Stimulated activated memory B cell treated with anti-CD40 and anti-IgM and Interleukin-4, amounts not matched to agents 10 μg/mL and 1 μg/mL and 100 μg/mL, for 72 hours (primary cell): Measurements from ENCODE around the gene FCGR3B.
"Not testable (repeated sequence)": the region's sequence is repeated elsewhere in the genome, so short reads cannot be mapped to it uniquely, and the experiment has no call there.

ENCODE experiments used
- ATAC-seq: fragments of 150-1000 bp; cut with Tn5 transposase; 2 replicates; pipeline ENCODE4 v1.10.0; 2021
- H3K27ac Mint-ChIP-seq: one replicate; pipeline ENCODE4 v1.8.0; 2022; ENCODE audit warnings: mild to moderate bottlenecking, mixed read lengths
- H3K27me3 Mint-ChIP-seq: one replicate; pipeline ENCODE4 v1.8.0; 2022; ENCODE audit warnings: mixed read lengths
- H3K36me3 Mint-ChIP-seq: one replicate; pipeline ENCODE4 v1.8.0; 2022; ENCODE audit warnings: mixed read lengths
- H3K4me1 Mint-ChIP-seq: one replicate; pipeline ENCODE4 v1.8.0; 2022; ENCODE audit warnings: mixed read lengths
- H3K4me3 Mint-ChIP-seq: one replicate; pipeline ENCODE4 v1.8.0; 2022; ENCODE audit warnings: mild to moderate bottlenecking, moderate library complexity, mixed read lengths
- H3K9me3 Mint-ChIP-seq: one replicate; pipeline ENCODE4 v1.8.0; 2022; ENCODE audit warnings: mixed read lengths

The FCGR3B gene

DNA sequence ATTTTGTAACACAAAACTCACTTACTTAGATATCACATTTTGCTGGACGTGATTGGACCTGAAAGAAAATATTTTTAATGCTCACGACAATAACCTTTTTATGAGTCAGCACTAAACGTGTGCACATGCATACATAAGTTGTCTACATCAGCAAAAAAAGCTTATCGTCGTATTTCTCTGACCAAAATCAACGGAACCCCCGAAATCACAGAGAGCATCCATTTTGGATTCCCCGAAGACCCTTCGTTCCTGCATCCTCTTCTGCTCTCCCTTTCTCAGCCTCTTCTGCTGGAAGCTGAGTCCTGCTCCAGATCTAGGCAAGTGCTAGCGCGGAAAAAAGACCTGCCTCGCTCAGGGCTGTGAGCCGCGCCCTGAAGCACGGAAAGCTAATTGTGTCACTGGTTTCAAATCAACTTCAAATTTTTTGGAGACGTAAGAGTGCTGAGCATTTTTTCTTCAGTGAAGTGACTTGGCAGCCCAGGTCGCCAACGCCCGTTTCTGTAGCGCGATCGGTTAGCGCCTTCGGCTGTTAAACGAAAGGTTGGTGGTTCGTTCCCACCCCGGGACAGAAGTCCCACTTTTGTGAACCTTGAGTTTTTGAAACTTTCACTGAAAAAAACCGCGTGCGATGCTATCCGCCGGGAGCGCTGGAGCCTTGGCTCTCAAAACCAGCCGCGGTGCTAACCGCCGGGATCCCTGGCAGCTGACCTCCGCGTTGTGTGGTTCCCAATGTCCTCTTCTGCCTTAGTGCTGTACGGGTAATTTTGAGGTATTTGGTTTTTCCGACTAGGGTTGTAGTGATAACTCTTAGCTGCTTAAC, 9.6 kb downstream of the FCGR3B start:
- not testable (repeated sequence) for H3K9me3 Mint-ChIP-seq, H3K27me3 Mint-ChIP-seq, H3K36me3 Mint-ChIP-seq
- Mint-ChIP-seq H3K4me3 (peak overlapping the region; percentile 88), H3K4me1 (peaks cover 24% of the 10 kb centered on the region), H3K27ac (peak overlapping the region; percentile 71)
- peak; percentile 78 for ATAC-seq

DNA sequence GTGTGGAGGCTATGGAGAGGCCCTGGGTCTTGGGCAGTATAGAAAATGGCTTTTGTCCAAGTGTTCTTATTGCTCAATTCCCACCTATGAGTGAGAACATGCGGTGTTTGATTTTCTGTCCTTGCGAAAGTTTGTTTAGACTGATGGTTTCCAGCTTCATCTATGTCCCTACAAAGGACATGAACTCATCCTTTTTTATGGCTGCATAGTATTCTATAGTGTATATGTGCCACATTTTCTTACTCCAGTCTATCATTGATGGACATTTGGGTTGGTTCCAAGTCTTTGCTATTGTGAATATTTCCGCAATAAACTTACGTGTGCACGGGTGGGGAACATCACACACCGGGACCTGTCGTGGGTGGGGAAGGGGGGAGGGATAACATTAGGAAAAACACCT, 10.6 kb downstream of the FCGR3B start:
- H3K9me3 Mint-ChIP-seq, H3K27me3 Mint-ChIP-seq, H3K4me3 Mint-ChIP-seq, ATAC-seq, H3K36me3 Mint-ChIP-seq, H3K27ac Mint-ChIP-seq: not testable (repeated sequence)
- peaks cover 24% of the 10 kb centered on the region for H3K4me1 Mint-ChIP-seq

DNA sequence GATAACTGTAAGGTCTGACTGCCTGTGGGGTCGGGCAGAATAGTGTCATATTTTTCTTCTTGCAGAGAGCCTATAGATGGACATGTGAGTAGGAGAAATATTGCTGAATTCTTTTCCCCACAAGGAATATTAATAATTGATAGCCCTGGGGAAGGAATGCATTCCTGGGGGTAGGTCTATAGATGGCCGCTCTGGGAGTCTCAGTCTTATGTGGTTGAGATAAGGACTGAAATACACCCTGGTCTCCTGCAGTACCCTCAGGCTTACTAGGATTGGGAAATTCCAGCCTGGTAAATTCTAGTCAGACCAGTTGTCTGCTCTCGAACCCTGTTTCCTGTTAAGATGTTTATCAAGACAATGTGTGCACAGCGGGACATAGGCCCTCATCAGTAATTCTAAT, 12.5 kb downstream of the FCGR3B start:
- H3K4me1 Mint-ChIP-seq, result peaks cover 21% of the 10 kb centered on the region
- not testable (repeated sequence) for H3K9me3 Mint-ChIP-seq, ATAC-seq, H3K4me3 Mint-ChIP-seq, H3K27ac Mint-ChIP-seq, H3K27me3 Mint-ChIP-seq, H3K36me3 Mint-ChIP-seq

DNA sequence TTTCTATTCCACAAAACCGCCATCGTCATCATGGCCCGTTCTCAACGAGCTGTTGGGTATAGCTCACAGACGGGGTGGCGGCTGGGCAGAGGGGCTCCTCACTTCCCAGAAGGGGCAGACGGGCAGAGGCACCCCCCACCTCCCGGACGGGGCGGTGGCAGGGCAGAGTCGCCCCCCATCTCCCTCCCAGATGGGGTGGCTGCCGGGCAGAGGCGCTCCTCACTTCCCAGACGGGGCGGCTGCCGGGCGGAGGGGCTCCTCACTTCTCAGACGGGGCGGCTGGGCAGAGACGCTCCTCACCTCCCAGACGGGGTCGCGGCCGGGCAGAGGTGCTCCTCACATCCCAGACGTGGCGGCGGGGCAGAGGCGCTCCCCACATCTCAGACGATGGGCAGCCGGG, 14.6 kb downstream of the FCGR3B start:
- not testable (repeated sequence) for H3K9me3 Mint-ChIP-seq, ATAC-seq, H3K36me3 Mint-ChIP-seq, H3K4me1 Mint-ChIP-seq, H3K4me3 Mint-ChIP-seq, H3K27me3 Mint-ChIP-seq, H3K27ac Mint-ChIP-seq

DNA sequence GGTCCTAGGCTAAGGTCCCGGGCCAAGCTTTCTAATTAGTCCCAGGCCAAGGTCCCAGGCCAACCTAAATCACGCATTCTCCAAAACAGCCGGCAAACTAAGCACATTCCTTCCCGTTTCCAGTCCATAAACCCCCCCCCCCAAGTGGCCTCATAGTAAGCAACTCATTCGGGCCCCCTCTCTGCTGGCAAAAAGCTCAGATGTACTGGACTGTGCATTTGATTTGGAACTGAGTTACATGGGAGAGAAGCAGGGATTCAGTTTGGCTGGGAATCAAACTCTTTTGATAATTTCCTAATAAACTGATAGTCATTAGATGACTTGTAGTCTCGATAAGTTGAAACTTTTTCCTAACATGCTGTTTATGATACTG, 17.8 kb downstream of the FCGR3B start:
- ATAC-seq, H3K27me3 Mint-ChIP-seq: not testable (repeated sequence)

DNA sequence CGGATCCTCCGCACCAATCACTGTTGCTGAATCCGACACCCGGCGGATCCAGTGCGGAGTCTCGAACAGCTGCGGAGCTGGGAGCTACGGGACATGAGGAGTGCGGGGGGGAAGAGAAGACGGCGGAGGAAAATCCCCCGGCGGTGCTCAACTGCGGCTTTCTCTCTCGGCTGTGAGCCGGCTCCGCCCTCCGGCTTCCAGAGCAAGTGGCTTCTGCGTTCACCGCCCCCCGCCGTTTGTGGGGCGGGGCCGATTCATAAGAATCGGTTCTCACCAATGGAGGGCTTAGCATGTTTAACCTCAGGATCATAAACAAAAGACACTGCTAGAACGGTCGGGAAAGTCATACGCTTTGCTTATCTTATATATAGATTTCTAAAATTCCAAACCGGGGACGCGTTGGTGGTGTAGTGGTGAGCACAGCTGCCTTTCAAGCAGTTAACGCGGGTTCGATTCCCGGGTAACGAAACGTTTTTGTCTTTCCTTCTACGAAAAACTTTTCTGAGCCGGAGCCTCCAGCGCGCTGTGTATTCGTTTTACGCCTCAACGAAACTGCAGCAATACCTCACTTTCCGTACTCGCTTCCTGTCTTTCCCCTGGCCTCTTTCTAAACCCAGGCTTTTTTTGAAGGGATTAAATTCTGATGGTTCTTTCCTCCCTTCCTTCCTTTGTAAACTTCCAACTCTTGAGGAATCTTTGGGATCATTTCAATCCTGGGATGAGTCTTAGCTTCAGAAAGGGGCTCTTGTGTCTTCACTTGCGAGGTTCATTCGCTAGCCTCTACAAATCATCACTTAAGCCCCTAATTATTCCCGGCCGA, 18.4 kb downstream of the FCGR3B start:
- Mint-ChIP-seq H3K4me3 (peak overlapping the region; percentile 87), H3K27ac (peak overlapping the region; percentile 86)
- not testable (repeated sequence) for H3K9me3 Mint-ChIP-seq, H3K27me3 Mint-ChIP-seq, H3K36me3 Mint-ChIP-seq, H3K4me1 Mint-ChIP-seq
- peak; percentile 94 for ATAC-seq

More for the DNA sequence above, 17.8 kb downstream of the FCGR3B start:
- H3K27ac Mint-ChIP-seq, result peak overlapping the region; percentile 86
- not testable (repeated sequence) for H3K4me1 Mint-ChIP-seq, H3K36me3 Mint-ChIP-seq, H3K9me3 Mint-ChIP-seq
- peak overlapping the region; percentile 87 for H3K4me3 Mint-ChIP-seq

DNA sequence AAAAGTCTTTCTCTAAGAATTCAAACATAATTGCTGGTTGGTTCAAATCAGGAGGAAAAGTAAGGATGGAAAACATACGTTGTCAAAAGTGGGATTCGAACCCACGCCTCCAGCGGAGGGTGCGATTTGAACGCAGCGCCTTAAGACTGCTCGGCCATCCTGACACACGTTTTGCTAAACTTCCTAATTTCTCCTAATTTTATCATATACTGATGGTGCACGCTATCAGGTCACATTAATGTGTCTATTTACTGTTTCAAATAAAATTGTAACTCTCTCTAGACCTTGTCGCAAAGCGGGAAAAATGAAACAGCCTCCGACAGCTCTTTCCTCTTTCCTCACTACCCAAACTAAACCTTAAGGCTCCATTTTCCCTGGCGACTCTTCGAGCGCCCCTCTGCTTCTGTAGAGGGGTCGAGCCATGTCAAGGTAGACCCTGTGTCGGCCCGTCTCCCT, 19.1 kb downstream of the FCGR3B start:
- H3K27me3 Mint-ChIP-seq, H3K4me1 Mint-ChIP-seq, H3K9me3 Mint-ChIP-seq, H3K36me3 Mint-ChIP-seq: not testable (repeated sequence)
- peak overlapping the region; percentile 86 for H3K27ac Mint-ChIP-seq
- peak overlapping the region; percentile 87 for H3K4me3 Mint-ChIP-seq
- ATAC-seq, result peak; percentile 17

DNA sequence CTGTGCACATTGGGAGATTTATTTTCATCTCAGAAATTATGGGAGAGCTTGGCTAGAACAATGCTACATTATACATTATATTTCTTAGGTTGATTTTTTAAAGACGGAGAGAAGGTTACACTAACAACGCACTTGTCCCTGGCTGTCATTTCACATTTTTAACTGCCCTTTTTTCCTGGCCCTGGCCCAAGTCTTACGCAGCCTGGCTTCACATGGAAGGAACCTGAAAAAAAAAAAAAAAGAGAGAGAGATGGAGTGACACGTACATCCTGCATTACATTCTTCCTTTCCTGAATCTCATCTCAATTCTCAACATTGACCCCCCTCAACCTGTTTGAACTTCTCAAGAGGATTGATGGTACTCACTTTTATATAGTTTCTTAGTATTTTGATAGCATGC, 20.8 kb downstream of the FCGR3B start:
- H3K9me3 Mint-ChIP-seq, H3K27me3 Mint-ChIP-seq, ATAC-seq, H3K36me3 Mint-ChIP-seq, H3K4me1 Mint-ChIP-seq, H3K4me3 Mint-ChIP-seq, H3K27ac Mint-ChIP-seq: not testable (repeated sequence)

DNA sequence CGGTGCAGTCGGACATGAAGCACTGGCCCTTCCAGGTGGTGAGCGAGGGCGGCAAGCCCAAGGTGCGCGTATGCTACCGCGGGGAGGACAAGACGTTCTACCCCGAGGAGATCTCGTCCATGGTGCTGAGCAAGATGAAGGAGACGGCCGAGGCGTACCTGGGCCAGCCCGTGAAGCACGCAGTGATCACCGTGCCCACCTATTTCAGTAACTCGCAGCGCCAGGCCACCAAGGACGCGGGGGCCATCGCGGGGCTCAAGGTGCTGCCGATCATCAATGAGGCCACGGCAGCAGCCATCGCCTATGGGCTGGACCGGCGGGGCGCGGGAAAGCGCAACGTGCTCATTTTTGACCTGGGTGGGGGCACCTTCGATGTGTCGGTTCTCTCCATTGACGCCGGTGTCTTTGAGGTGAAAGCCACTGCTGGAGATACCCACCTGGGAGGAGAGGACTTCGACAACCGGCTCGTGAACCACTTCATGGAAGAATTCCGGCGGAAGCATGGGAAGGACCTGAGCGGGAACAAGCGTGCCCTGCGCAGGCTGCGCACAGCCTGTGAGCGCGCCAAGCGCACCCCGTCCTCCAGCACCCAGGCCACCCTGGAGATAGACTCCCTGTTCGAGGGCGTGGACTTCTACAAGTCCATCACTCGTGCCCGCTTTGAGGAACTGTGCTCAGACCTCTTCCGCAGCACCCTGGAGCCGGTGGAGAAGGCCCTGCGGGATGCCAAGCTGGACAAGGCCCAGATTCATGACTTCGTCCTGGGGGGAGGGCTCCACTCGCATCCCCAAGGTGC, 24.2 kb downstream of the FCGR3B start:
- ATAC-seq, H3K4me1 Mint-ChIP-seq, H3K4me3 Mint-ChIP-seq, H3K27ac Mint-ChIP-seq, H3K27me3 Mint-ChIP-seq, H3K9me3 Mint-ChIP-seq: not testable (repeated sequence)
- H3K36me3 Mint-ChIP-seq, result peaks cover 11% of the 10 kb centered on the region

DNA sequence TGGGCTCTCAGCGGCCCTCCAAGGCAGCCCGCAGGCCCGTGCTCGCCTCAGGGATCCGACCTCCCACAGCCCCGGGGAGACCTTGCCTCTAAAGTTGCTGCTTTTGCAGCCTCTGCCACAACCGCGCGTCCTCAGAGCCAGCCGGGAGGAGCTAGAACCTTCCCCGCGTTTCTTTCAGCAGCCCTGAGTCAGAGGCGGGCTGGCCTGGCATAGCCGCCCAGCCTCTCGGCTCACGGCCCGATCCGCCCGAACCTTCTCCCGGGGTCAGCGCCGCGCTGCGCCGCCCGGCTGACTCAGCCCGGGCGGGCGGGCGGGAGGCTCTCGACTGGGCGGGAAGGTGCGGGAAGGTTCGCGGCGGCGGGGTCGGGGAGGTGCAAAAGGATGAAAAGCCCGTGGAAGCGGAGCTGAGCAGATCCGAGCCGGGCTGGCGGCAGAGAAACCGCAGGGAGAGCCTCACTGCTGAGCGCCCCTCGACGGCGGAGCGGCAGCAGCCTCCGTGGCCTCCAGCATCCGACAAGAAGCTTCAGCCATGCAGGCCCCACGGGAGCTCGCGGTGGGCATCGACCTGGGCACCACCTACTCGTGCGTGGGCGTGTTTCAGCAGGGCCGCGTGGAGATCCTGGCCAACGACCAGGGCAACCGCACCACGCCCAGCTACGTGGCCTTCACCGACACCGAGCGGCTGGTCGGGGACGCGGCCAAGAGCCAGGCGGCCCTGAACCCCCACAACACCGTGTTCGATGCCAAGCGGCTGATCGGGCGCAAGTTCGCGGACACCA, 25.0 kb downstream of the FCGR3B start:
- H3K4me3 Mint-ChIP-seq, result not testable (repeated sequence)

DNA sequence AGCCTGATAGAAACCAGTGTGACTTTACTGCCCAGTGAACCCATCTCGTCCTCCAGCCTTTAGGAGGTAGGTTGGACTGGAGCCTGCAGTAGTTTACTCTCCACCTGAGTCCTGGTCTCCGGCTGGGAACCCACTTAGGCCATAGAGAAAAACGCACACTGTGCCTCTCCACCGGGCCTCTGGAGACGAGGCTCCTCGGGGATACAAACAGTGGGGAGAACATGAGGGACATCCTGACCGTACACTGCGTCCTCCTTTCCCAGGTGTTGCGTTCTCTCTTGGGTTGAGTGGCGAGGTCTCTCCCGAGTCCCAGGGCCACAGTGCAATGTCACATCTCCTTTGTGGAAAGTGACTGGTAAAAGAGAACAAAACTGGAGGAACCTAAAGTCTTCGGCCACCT, 26.0 kb downstream of the FCGR3B start:
- H3K27me3 Mint-ChIP-seq, H3K4me3 Mint-ChIP-seq, ATAC-seq, H3K27ac Mint-ChIP-seq, H3K9me3 Mint-ChIP-seq, H3K4me1 Mint-ChIP-seq: not testable (repeated sequence)
- H3K36me3 Mint-ChIP-seq, result peaks cover 11% of the 10 kb centered on the region

More for the DNA sequence above, 25.0 kb downstream of the FCGR3B start:
- not testable (repeated sequence) for H3K4me1 Mint-ChIP-seq, H3K27me3 Mint-ChIP-seq, H3K9me3 Mint-ChIP-seq, H3K27ac Mint-ChIP-seq
- peak; percentile 54 for ATAC-seq
- H3K36me3 Mint-ChIP-seq, result peaks cover 11% of the 10 kb centered on the region

DNA sequence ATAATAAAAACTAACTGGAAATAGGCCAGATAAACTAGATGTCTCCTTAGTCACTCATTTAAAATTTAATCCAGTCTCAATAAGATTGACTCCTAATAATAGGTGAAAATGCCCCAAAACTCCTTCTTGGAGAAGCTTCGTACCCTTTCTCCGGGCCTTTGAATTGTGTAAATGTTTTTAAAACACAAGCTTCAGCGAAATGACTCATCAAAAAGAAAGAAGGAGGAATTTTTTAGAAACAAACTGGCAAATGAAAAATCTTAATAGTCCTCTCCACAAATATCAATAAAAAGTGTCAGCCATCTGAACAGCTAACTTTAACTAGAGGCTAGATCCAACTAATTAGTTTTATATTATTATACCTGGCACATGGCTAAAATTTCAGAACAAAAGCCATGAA, 33.9 kb downstream of the FCGR3B start:
- H3K27ac Mint-ChIP-seq, H3K4me3 Mint-ChIP-seq, H3K27me3 Mint-ChIP-seq, H3K36me3 Mint-ChIP-seq, H3K4me1 Mint-ChIP-seq, H3K9me3 Mint-ChIP-seq, ATAC-seq: not testable (repeated sequence)

DNA sequence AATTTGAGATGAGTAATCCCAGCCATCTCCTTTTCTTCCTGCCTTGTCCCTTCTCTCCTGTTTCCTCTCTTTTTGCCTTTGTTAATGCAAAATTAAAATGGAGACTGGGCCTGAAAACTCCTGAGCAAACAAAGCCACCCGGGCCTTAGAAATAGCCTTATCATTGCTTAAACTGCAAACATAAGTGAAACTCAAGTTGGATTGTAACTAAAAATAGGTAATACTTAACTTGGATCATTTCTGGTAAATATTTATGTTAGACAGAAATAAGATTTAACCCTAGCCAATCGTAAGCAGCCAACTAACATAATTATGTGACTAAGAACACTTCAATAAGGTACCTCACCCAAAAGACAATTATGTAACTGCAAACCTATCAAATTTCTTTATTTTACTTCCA, 35.4 kb downstream of the FCGR3B start:
- not testable (repeated sequence) for H3K9me3 Mint-ChIP-seq, H3K27ac Mint-ChIP-seq, H3K36me3 Mint-ChIP-seq, H3K4me3 Mint-ChIP-seq, ATAC-seq, H3K27me3 Mint-ChIP-seq, H3K4me1 Mint-ChIP-seq

DNA sequence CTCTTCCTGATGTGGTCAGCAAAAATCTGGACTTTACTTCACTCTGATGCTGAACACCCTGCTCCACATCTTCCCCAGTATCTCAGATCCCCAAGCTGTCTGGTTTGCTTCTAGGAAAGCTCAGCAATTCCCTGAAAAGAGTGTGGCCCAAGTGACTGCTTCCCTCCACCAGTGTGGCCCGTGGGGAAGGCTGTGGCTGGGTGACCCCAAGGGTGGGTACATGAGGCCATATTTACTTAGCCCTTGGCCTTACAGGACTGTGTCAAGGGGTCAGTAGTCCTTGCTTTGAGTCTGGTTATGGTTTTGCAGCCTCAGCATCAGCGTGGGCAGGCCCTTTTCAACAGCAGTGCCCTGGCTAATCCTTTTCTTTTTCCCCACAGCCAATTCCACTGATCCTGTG, 35.8 kb downstream of the FCGR3B start:
- H3K4me1 Mint-ChIP-seq, H3K9me3 Mint-ChIP-seq, ATAC-seq, H3K27ac Mint-ChIP-seq, H3K36me3 Mint-ChIP-seq, H3K4me3 Mint-ChIP-seq, H3K27me3 Mint-ChIP-seq: not testable (repeated sequence)
